Osteocyte (in vitro differentiated cells): ENCODE data around the gene MTA3. TPM values are rescaled to one million over a fixed set of nuclear protein-coding genes. Genes with fewer than 3 reads are reported as not detected.

Source experiments
- DNase-seq: peaks from one replicate; pipeline ENCODE4 v3.0.0; 2021; ENCODE audit warnings: mixed read lengths; ENCODE audit not compliant: unreplicated experiment; ENCODE audit errors: extremely low spot score
- H3K27ac Mint-ChIP-seq: one replicate; pipeline ENCODE4 v1.8.0; 2021; ENCODE audit warnings: mild to moderate bottlenecking, mixed read lengths; ENCODE audit not compliant: unreplicated experiment
- H3K27me3 Mint-ChIP-seq: one replicate; pipeline ENCODE4 v1.8.0; 2021; ENCODE audit warnings: mixed read lengths; ENCODE audit not compliant: unreplicated experiment
- H3K36me3 Mint-ChIP-seq: one replicate; pipeline ENCODE4 v1.8.0; 2021; ENCODE audit warnings: mixed read lengths; ENCODE audit not compliant: unreplicated experiment
- H3K4me1 Mint-ChIP-seq: one replicate; pipeline ENCODE4 v1.8.0; 2021; ENCODE audit warnings: mixed read lengths; ENCODE audit not compliant: unreplicated experiment
- H3K4me3 Mint-ChIP-seq: one replicate; pipeline ENCODE4 v1.8.0; 2021; ENCODE audit warnings: mild to moderate bottlenecking, moderate library complexity, mixed read lengths; ENCODE audit not compliant: unreplicated experiment
- H3K9me3 Mint-ChIP-seq: one replicate; pipeline ENCODE4 v1.8.0; 2021; ENCODE audit warnings: mixed read lengths; ENCODE audit not compliant: unreplicated experiment
- total RNA-seq: library from RNA; stranded (reverse); gene quantifications from 2 replicates; pipeline ENCODE4 v1.2.1, GENCODE V29; 2021
- TF ChIP-seq, protein P1 (sequence below): fragments of 200-600 bp; sonication (generic); IDR thresholded peaks from 2 replicates; pipeline ENCODE4 v1.5.0; 2021; ENCODE audit warnings: antibody characterized with exemption, mild to moderate bottlenecking, moderate library complexity

Gene MTA3
- total RNA-seq, 1 donor from 2014 or later = 49.2 TPM

DNA sequence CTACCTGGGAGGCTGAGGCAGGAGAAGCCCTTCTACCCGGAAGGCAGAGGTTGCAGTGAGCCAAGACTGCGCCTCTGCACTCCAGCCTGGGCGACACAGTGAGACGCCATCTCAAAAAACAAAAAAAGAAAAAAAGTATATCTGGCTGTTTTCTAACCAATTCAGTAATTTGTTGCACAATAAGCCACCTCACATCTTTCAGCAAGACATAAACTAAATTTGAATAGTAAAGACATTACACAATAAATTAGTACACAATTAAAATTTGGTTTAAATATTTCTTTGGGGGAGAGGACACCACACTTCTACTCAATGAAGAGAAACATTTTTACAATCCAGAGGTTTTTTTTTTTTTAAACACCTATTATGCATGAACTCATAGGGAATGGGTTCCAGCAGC lies 36.0 kb upstream of the MTA3 start:
- no peak for DNase-seq
- H3K27ac Mint-ChIP-seq = no peak overlapping the region
- no peak overlapping the region for H3K4me3 Mint-ChIP-seq
- H3K27me3 Mint-ChIP-seq = no peaks in the 10 kb centered on the region
- no peaks in the 10 kb centered on the region for H3K9me3 Mint-ChIP-seq
- no peaks in the 10 kb centered on the region for H3K4me1 Mint-ChIP-seq
- TF ChIP-seq, protein P1, sequence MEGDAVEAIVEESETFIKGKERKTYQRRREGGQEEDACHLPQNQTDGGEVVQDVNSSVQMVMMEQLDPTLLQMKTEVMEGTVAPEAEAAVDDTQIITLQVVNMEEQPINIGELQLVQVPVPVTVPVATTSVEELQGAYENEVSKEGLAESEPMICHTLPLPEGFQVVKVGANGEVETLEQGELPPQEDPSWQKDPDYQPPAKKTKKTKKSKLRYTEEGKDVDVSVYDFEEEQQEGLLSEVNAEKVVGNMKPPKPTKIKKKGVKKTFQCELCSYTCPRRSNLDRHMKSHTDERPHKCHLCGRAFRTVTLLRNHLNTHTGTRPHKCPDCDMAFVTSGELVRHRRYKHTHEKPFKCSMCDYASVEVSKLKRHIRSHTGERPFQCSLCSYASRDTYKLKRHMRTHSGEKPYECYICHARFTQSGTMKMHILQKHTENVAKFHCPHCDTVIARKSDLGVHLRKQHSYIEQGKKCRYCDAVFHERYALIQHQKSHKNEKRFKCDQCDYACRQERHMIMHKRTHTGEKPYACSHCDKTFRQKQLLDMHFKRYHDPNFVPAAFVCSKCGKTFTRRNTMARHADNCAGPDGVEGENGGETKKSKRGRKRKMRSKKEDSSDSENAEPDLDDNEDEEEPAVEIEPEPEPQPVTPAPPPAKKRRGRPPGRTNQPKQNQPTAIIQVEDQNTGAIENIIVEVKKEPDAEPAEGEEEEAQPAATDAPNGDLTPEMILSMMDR = no peak
- no peaks in the 10 kb centered on the region for H3K36me3 Mint-ChIP-seq

- no peaks in the 10 kb centered on the region for H3K27me3 Mint-ChIP-seq
- TF ChIP-seq, protein P1 = no peak
- no peak overlapping the region for H3K27ac Mint-ChIP-seq
- H3K9me3 Mint-ChIP-seq = no peaks in the 10 kb centered on the region
- H3K4me3 Mint-ChIP-seq = no peak overlapping the region
- DNase-seq = no peak
- no peaks in the 10 kb centered on the region for H3K36me3 Mint-ChIP-seq
- H3K4me1 Mint-ChIP-seq = no peaks in the 10 kb centered on the region
Observed at GRCh38 chr2:42537493-42537892, 30.9 kb upstream of the MTA3 start.

DNA sequence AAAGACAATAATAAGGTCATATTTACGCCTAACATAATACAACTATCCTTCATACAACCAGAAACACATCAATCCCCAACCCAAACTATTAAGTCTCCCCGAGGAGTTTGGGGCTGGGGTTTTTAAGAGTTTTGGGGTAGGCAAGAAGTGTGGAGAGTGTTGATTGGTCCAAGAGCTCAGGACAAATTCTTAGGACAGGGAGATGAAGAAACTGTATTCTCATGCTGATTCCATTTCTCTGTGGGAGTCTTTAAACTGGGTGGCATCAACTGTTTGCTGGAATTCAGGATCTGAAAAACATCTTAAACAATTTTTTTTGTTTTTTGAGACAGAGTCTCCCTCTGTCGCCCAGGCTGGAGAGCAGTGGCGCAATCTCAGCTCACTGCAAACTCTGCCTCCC lies 25.6 kb upstream of the MTA3 start:
- Mint-ChIP-seq H3K36me3 (no peaks in the 10 kb centered on the region), H3K27me3 (no peaks in the 10 kb centered on the region), H3K27ac (no peak overlapping the region), H3K9me3 (no peaks in the 10 kb centered on the region), H3K4me1 (no peaks in the 10 kb centered on the region), H3K4me3 (no peak overlapping the region)
- no peak for DNase-seq
- TF ChIP-seq, protein P1 = no peak

- H3K27ac Mint-ChIP-seq = no peak overlapping the region
- no peaks in the 10 kb centered on the region for H3K36me3 Mint-ChIP-seq
Observed at GRCh38 chr2:42545023-42545721, 23.3 kb upstream of the MTA3 start.

DNA sequence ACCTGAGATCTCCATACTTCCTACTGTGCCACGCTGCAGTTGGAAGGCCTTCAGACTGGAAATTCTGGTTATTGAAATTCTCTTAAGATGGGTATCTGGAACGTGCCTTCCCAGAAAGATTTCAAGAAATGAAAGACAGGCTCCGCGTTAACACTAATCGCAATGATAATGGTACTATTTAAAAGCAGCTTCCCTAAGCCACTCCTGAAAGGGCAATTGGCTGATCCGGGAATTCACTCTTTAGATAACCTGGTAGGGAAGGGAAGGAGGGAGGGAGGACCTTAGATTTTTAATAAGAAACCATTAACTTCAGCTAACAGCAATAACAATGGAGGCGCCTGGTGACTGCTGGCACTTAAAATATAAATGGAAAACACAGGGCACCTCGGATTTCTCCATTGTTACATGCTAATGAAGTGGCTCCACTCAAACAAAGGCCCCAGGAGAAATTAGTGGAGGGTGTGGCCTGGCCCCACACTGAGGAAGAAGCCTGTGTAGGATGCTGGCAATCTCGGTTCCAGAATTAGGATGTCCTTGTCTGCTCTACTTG lies 22.5 kb upstream of the MTA3 start:
- H3K27ac Mint-ChIP-seq = peak overlapping the region; percentile 10
- H3K27me3 Mint-ChIP-seq = no peaks in the 10 kb centered on the region
- H3K36me3 Mint-ChIP-seq = no peaks in the 10 kb centered on the region
- H3K9me3 Mint-ChIP-seq = no peaks in the 10 kb centered on the region
- H3K4me3 Mint-ChIP-seq = no peak overlapping the region
- TF ChIP-seq, protein P1 = no peak
- DNase-seq = no peak
- no peaks in the 10 kb centered on the region for H3K4me1 Mint-ChIP-seq

More at GRCh38 chr2:42545023-42545721, 23.3 kb upstream of the MTA3 start:
- DNase-seq = no peak
- TF ChIP-seq, protein P1 = no peak
- H3K27me3 Mint-ChIP-seq = no peaks in the 10 kb centered on the region
- H3K4me1 Mint-ChIP-seq = no peaks in the 10 kb centered on the region
- no peaks in the 10 kb centered on the region for H3K9me3 Mint-ChIP-seq
- no peak overlapping the region for H3K4me3 Mint-ChIP-seq
